Measurements from ENCODE around the gene RPN1. TPM values are rescaled to one million over a fixed set of nuclear protein-coding genes. Genes with fewer than 3 reads are reported as not detected.
A peak's percentile ranks its signal among the peaks of the same experiment; 100 is the strongest.

Gene RPN1
- total and polyA plus RNA-seq, 4 donors: 132 to 407 (median 249) TPM

DNA sequence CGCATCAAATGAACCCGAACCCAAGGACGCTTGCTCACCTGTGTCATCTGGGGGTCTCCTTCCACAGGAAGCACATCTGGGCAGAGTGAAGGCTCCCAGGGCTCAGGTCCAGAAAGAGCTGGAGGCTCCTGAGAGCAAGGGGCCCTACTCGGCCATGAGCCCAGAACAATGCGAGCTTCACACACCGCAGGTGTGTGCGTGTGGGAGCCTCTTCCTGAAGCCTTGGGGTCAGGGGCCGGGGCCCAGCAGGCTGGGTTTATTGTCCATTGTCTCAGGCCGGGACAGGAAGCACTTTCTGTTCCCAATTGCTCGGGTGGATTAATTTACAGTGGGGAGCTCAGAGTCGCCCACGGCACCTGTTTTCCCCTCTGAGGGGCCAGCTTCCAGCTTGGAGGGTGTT is 74.8 kb downstream of the RPN1 start:
- Histone ChIP-seq H3K27ac (ENCODE audit: low read depth in 1 of 2, low read length in 2 of 2) (no peak overlapping the region), H3K27me3 (ENCODE audit: control insufficient read depth in 4 of 4, insufficient read depth in 4 of 4, low read length in 3 of 4) (no peaks in the 10 kb centered on the region), H3K36me3 (ENCODE audit: control insufficient read depth in 4 of 4, insufficient read depth in 3 of 4, low read depth in 1 of 4, low read length in 3 of 4) (no peaks in the 10 kb centered on the region), H3K4me3 (ENCODE audit: low read depth in 1 of 3, low read length in 3 of 3) (no peak overlapping the region), H3K9ac (ENCODE audit: low read depth in 1 of 2, low read length in 2 of 2) (no peak overlapping the region), H3K9me3 (ENCODE audit: control insufficient read depth in 4 of 4, low read length in 3 of 4) (peaks cover 0 to 4% (median under 1%) of the 10 kb centered on the region in 4 donors), H3K4me1 (ENCODE audit: control insufficient read depth in 4 of 4, insufficient read depth in 4 of 4, low read length in 3 of 4) (no peaks in the 10 kb centered on the region)
- WGBS: 89% methylated on average over 12 of the region's 12 CpGs
- no peak for TF ChIP-seq HNF4G (IDR thresholded peaks at IDR 0.05)
- no peak for TF ChIP-seq NR2F2 (IDR thresholded peaks at IDR 0.05)
- TF ChIP-seq GABPA (IDR thresholded peaks at IDR 0.05 in 1 of 2, conservative IDR thresholded peaks at IDR 0.05 in 1 of 2): no peak
- TF ChIP-seq HNF4A (conservative IDR thresholded peaks at IDR 0.05): no peak
- no peak for TF ChIP-seq EGR1 (IDR thresholded peaks at IDR 0.05; ENCODE audit: low read depth in 2 of 2)
- TF ChIP-seq FOXA2 (IDR thresholded peaks at IDR 0.05): no peak
- no peak for TF ChIP-seq JUND (IDR thresholded peaks at IDR 0.05)
- no peak for TF ChIP-seq ATF3 (IDR thresholded peaks at IDR 0.05)
- no peak for DNase-seq (ENCODE audit: low spot score)

DNA sequence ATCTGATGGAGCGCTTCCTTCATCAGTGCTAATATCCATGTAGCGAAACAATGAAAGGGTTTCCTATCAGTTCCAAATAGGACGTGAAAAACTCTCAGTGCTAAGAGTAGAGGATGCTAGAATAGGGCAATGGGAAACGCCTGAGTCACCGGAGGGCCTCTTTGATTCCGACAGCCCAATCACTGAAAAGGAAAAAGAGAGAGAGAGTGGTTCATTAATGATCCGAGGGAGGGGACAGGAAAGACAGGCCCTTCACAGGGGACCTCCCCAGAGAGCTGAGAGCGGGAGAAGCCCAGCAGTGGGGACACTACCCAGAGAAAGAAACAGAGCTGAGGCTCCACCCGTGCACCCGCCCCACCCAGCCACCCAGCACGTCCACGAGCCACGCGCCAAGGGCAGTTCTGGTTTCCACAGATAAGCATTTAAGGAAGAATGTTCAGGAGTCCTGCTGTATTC is 76.9 kb downstream of the RPN1 start:
- peak; percentile 69 for DNase-seq (ENCODE audit: low spot score)

More for the DNA sequence above, 76.9 kb downstream of the RPN1 start:
- Histone ChIP-seq H3K9me3 (ENCODE audit: control insufficient read depth in 4 of 4, low read length in 3 of 4) (no peaks in the 10 kb centered on the region), H3K27me3 (ENCODE audit: control insufficient read depth in 4 of 4, insufficient read depth in 4 of 4, low read length in 3 of 4) (no peaks in the 10 kb centered on the region), H3K4me1 (ENCODE audit: control insufficient read depth in 4 of 4, insufficient read depth in 4 of 4, low read length in 3 of 4) (no peaks in the 10 kb centered on the region), H3K9ac (ENCODE audit: low read depth in 1 of 2, low read length in 2 of 2) (no peak overlapping the region), H3K36me3 (ENCODE audit: control insufficient read depth in 4 of 4, insufficient read depth in 3 of 4, low read depth in 1 of 4, low read length in 3 of 4) (no peaks in the 10 kb centered on the region), H3K27ac (ENCODE audit: low read depth in 1 of 2, low read length in 2 of 2) (no peak overlapping the region), H3K4me3 (ENCODE audit: low read depth in 1 of 3, low read length in 3 of 3) (no peak overlapping the region)
- WGBS: 60% methylated on average over 14 of the region's 14 CpGs
- no peak for TF ChIP-seq FOXA1 (IDR thresholded peaks at IDR 0.05)
- no peak for TF ChIP-seq NR2F2 (IDR thresholded peaks at IDR 0.05)
- no peak for TF ChIP-seq EGR1 (IDR thresholded peaks at IDR 0.05; ENCODE audit: low read depth in 2 of 2)
- no peak for TF ChIP-seq YY1 (IDR thresholded peaks at IDR 0.05)
- no peak for TF ChIP-seq GABPA (IDR thresholded peaks at IDR 0.05 in 1 of 2, conservative IDR thresholded peaks at IDR 0.05 in 1 of 2)
- no peak for TF ChIP-seq JUND (IDR thresholded peaks at IDR 0.05)
- TF ChIP-seq REST (IDR thresholded peaks at IDR 0.05): no peak
- no peak for TF ChIP-seq ATF3 (IDR thresholded peaks at IDR 0.05)
- TF ChIP-seq, protein P1, sequence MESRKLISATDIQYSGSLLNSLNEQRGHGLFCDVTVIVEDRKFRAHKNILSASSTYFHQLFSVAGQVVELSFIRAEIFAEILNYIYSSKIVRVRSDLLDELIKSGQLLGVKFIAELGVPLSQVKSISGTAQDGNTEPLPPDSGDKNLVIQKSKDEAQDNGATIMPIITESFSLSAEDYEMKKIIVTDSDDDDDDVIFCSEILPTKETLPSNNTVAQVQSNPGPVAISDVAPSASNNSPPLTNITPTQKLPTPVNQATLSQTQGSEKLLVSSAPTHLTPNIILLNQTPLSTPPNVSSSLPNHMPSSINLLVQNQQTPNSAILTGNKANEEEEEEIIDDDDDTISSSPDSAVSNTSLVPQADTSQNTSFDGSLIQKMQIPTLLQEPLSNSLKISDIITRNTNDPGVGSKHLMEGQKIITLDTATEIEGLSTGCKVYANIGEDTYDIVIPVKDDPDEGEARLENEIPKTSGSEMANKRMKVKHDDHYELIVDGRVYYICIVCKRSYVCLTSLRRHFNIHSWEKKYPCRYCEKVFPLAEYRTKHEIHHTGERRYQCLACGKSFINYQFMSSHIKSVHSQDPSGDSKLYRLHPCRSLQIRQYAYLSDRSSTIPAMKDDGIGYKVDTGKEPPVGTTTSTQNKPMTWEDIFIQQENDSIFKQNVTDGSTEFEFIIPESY (IDR thresholded peaks at IDR 0.05): no peak
- TF ChIP-seq RAD21 (IDR thresholded peaks at IDR 0.05): no peak
- TF ChIP-seq MAX (IDR thresholded peaks at IDR 0.05): no peak
- TF ChIP-seq, protein P2, sequence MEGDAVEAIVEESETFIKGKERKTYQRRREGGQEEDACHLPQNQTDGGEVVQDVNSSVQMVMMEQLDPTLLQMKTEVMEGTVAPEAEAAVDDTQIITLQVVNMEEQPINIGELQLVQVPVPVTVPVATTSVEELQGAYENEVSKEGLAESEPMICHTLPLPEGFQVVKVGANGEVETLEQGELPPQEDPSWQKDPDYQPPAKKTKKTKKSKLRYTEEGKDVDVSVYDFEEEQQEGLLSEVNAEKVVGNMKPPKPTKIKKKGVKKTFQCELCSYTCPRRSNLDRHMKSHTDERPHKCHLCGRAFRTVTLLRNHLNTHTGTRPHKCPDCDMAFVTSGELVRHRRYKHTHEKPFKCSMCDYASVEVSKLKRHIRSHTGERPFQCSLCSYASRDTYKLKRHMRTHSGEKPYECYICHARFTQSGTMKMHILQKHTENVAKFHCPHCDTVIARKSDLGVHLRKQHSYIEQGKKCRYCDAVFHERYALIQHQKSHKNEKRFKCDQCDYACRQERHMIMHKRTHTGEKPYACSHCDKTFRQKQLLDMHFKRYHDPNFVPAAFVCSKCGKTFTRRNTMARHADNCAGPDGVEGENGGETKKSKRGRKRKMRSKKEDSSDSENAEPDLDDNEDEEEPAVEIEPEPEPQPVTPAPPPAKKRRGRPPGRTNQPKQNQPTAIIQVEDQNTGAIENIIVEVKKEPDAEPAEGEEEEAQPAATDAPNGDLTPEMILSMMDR (IDR thresholded peaks at IDR 0.05; ENCODE audit: low read depth, low read length, missing input control): no peak
- TF ChIP-seq SP1 (IDR thresholded peaks at IDR 0.05): no peak
- no peak for TF ChIP-seq RXRA (IDR thresholded peaks at IDR 0.05)
- no peak for TF ChIP-seq TAF1 (conservative IDR thresholded peaks at IDR 0.05)
- no peak for TF ChIP-seq FOXA2 (IDR thresholded peaks at IDR 0.05)
